BJ (cell line): ENCODE data around the gene GTPBP6. TPM values are rescaled to one million over a fixed set of nuclear protein-coding genes. Genes with fewer than 3 reads are reported as not detected.

ENCODE experiments used
- CTCF ChIA-PET: fragments of 350-600 bp; formaldehyde crosslinking; extraction: SDS; loops from one replicate; lab custom pipeline; 2021; ENCODE audit warnings: antibody characterized with exemption, inconsistent platforms; lab: Yijun Ruan, JAX
- POLR2A ChIA-PET: fragments of 300-600 bp; sonication (Branson Sonifier 250); formaldehyde crosslinking; extraction: SDS; loops from one replicate; lab custom pipeline; 2021; ENCODE audit warnings: antibody characterized with exemption; lab: Charles Lee
- DNase-seq: peaks from one replicate; pipeline ENCODE4 v3.0.0-alpha.2; 2011; ENCODE audit warnings: low read depth
- H3K27me3 ChIP-seq: 2 replicates; pipeline ENCODE4 v1.6.0; 2011; ENCODE audit warnings: low read length; ENCODE audit not compliant: control insufficient read depth, insufficient read depth
- H3K36me3 ChIP-seq: 2 replicates; pipeline ENCODE4 v1.5.1; 2011; ENCODE audit warnings: low read length; ENCODE audit not compliant: control insufficient read depth, insufficient read depth
- H3K4me3 ChIP-seq: 2 replicates; pipeline ENCODE4 v1.5.1; 2011; ENCODE audit warnings: low read depth, mild to moderate bottlenecking, control low read depth, low read length
- CTCF ChIP-seq: IDR thresholded peaks from 2 replicates; pipeline ENCODE4 v1.5.1; 2011; ENCODE audit warnings: low read depth, mild to moderate bottlenecking, control low read depth, inconsistent platforms, low read length, moderate library complexity; ENCODE audit not compliant: insufficient read depth
- polyA plus RNA-seq: library from polyadenylated mRNA; depleted of rRNA; stranded (reverse); fragments of >200 nt; gene quantifications from 2 replicates; pipeline ENCODE4 v1.2.3, GENCODE V29; 2011

Gene GTPBP6
- polyA plus RNA-seq, 1 experiment: 29.2 TPM

- POLR2A ChIA-PET: no interaction called here
These were observed 18.8 kb upstream of the GTPBP6 start for GRCh38 chrX:337331-337831.

GRCh38 chrX:336227-336626 is 17.6 kb upstream of the GTPBP6 start:
- no peak for DNase-seq
- CTCF ChIA-PET: no interaction called here
- no peaks in the 10 kb centered on the region for H3K27me3 ChIP-seq
- TF ChIP-seq CTCF: no peak
- H3K4me3 ChIP-seq: no peak overlapping the region
- POLR2A ChIA-PET: no interaction called here
- H3K36me3 ChIP-seq: peaks cover 6% of the 10 kb centered on the region

More at GRCh38 chrX:337331-337831, 18.8 kb upstream of the GTPBP6 start:
- CTCF ChIA-PET: no interaction called here
- DNase-seq: no peak
- Histone ChIP-seq H3K4me3 (no peak overlapping the region), H3K27me3 (no peaks in the 10 kb centered on the region), H3K36me3 (peaks cover 6% of the 10 kb centered on the region)
- no peak for TF ChIP-seq CTCF

- CTCF ChIA-PET: no interaction called here
- H3K27me3 ChIP-seq: no peaks in the 10 kb centered on the region
- no peak overlapping the region for H3K4me3 ChIP-seq
- H3K36me3 ChIP-seq: peaks cover 6% of the 10 kb centered on the region
- DNase-seq: no peak
- POLR2A ChIA-PET: no interaction called here
- TF ChIP-seq CTCF: no peak
These were observed 17.2 kb upstream of the GTPBP6 start for GRCh38 chrX:335758-336155.

GRCh38 chrX:334971-335757 is 16.6 kb upstream of the GTPBP6 start:
- Histone ChIP-seq H3K27me3 (no peaks in the 10 kb centered on the region), H3K4me3 (no peak overlapping the region), H3K36me3 (peaks cover 5% of the 10 kb centered on the region)
- CTCF ChIA-PET: no interaction called here
- no peak for DNase-seq
- POLR2A ChIA-PET: no interaction called here
- TF ChIP-seq CTCF: no peak

GRCh38 chrX:334331-334891 is 15.8 kb upstream of the GTPBP6 start:
- no peak for DNase-seq
- no peaks in the 10 kb centered on the region for H3K27me3 ChIP-seq
- ChIA-PET CTCF (no interaction called here), POLR2A (no interaction called here)
- peaks cover 5% of the 10 kb centered on the region for H3K36me3 ChIP-seq
- no peak for TF ChIP-seq CTCF
- H3K4me3 ChIP-seq: no peak overlapping the region
